ENCODE results near the gene STXBP1.
"Not testable (repeated sequence)": the region's sequence is repeated elsewhere in the genome, so short reads cannot be mapped to it uniquely, and the experiment has no call there.

Gene STXBP1

DNA sequence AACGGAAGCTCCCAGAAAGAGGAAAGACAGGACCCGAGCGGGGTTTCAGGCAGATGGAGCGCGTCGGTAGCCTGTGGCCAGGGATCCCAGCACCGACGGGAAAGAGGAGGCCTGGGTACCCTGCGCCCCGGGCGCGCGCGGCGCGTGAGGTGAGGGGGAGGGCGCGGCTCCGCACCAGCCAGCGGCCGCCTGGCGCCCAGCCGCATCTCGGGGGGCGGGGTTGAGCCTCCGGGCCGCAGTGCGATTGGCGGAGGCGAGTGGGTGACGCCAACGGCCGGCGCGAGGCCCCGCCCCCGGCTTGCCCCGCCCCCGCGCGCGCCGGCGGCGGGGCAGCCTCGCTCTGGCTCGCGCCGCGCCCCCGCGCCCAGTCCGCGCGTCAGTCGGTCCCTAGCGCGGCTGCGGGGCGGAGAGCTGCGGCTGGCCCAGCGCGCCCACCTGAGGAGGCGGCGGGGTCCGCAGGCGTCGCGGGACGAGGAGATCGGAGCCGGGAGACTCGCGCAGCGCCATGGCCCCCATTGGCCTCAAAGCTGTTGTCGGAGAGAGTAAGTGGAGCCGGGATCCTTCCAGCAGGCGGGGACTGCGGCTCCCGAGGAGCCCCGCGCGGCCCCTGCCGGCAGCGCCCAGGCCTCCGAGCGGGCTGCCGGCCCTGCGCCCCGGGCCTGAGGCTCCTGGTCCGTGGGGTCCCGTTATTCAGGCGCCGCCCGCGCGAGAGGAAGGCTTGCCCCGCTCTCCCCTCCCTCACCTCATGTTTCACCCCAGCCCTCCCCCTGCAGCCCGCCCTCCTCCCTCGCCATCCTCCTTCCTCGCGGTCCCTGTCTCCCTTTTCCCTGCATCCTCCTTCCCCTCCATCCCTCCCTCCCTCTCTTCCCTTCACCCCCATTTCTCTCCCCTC, at the start of gene STXBP1:
TSS of gene STXBP1 (plus strand) at position 379 of the 892 bp plus-strand sequence. CDS start at position 506, 127 bp downstream.
- peak; percentile 61 to 85 for DNase-seq (ENCODE audit: low read depth in 2 of 2)

DNA sequence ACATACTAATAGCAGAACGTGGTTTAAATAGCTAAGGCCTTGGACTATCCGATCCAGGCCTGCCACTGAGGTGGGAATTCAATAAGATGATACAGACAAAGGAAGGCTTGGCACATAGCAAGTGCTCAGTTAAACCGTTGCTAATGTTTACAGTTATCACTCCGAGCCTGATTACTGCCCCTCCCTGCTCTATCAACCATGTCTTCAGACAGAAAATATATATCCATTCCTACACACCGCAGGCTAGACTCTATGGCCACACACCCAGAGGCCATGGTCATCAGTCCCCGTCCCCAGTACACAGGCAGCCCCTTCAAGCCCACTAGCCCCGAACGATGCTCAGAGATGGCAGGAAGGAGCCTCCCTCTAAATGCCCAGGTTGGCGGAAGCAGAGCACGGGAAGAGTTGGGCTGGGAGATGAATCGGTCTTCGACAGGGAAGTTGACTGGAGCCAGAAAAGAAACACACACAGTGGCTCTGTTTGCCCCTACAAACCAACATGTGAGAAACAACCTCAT, 49.7 kb upstream of the STXBP1 start:
- no peak for DNase-seq (ENCODE audit: low read depth in 2 of 2)

DNA sequence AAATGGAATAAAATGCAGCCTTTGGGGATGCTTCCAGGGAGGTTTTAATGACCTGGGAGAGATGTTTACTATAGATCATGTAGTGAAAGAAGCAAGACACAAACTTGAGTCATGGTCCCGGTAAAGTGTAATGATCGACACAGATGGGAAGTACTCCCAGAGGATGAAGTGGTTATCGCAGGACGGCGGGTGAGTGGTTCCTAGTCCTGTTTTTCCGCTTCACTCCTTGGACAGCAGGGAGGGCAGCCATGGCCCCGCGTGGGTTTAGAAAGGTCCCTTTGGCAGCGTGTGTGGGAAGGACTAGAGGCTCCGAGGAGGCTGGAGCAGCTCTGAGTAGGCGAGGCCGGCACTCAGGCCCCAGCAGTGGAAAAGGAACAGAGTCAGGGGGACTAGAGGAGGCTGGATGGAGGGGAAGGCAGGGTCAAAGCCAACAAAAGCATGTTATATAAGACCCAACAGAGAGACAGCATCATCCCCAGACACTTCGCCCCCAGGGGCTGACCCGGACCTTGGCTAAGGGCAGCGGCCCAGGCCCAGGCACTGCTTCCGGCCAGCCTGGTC, 49.2 kb upstream of the STXBP1 start:
- no peak for DNase-seq (ENCODE audit: low read depth in 2 of 2)

DNA sequence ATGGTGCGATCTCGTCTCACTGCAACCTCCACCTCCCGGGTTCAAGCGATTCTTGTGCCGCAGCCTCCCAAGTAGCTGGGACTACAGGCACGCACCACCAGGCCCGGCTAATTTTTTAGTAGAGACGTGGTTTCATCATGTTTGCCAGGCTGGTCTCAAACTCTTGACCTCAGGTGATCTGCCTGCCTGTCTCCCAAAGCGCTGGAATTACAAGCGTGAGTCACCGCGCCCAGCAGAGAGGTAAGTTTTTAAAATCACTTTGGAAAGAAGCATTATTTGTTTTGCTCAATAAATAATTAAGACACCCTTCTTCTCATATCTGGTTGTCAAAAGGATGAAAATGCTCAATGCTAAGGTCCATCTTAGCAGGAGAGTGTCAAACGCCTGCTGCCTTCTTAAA, 48.5 kb upstream of the STXBP1 start:
- DNase-seq (ENCODE audit: low read depth in 2 of 2) = no peak

DNA sequence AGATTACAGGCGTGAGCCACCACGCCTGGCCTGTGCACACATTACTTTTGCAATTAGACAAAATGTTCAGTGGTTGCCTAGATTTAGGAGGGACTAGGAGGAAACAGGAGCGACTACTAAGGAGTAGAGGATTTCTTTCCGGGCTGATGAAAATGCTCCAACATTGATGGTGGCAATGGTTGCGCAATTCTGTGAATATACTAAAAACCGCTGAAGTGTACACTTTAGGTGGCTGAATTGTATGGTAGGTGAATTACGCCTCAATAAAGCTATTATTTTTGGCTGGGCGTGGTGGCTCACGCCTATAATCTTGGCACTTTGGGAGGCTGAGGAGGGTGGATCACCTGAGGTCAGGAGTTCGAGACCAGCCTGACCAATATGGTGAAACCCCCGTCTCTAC, 46.8 kb upstream of the STXBP1 start:
- DNase-seq (ENCODE audit: low read depth in 2 of 2) = no peak

DNA sequence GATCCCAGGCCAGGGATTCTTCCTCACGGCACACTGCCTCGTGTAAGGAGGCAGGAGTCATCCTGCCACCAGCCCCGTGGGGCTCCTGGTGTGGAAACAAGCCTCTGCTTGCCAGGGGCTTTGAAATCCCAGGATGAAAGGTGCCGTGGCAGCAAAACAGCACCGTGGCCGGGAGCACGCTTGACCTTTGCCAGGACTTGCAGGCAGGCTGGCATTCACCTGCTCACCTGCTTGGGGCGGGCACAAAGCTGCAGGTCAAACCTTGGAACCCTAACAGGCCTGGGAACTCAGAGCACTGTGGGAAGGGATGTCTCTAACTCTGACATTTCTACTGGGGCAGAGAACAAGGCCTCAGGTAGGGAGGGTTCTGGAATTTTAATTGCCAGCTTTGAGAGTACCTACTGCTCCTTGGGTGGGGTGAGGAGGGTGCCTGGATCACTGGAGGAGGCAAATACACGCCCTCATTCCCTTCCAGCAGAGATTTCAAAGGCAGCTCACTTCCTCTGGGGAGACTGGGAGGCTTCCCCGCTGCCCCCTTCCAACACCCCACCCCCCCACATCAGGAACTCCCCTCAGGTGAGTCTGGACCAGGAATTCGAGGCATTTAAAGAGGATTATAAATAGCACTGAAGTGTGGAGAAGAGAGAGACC, 45.6 kb upstream of the STXBP1 start:
- DNase-seq (ENCODE audit: low read depth in 2 of 2) = no peak

DNA sequence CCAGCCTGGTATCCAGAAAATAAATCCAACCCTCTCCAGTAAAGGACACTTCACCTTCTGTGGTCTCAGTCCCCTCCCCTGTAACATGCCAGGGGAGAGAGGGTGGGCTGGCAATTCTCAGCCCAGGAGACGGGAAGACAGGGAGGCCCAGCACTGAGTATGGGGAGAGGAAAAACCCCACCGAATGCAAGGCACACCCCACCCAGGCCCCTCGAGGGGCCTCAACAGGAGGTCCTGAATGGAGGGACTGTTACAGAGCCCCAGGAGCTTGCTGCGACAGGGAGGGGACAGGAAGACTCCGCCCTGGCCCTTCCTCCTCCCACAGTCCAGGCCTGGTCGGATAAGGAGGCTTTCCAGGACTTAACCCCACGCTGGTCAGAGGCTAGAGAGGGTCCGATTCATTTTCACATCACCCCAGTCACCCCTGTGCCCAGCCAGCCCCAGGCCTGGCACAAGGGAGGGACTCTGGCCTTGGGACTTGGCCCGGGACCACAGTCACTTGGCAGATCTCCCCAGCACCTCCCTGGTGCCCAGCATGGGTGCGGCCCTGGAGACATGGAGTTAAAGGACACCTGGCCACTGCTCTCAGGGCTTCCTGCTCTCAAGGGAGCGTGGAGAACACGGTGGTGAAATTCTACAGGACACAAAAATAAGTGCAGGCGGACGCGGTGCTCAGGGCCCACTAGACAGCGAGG, 44.9 kb upstream of the STXBP1 start:
- DNase-seq (ENCODE audit: low read depth in 2 of 2) = no peak

DNA sequence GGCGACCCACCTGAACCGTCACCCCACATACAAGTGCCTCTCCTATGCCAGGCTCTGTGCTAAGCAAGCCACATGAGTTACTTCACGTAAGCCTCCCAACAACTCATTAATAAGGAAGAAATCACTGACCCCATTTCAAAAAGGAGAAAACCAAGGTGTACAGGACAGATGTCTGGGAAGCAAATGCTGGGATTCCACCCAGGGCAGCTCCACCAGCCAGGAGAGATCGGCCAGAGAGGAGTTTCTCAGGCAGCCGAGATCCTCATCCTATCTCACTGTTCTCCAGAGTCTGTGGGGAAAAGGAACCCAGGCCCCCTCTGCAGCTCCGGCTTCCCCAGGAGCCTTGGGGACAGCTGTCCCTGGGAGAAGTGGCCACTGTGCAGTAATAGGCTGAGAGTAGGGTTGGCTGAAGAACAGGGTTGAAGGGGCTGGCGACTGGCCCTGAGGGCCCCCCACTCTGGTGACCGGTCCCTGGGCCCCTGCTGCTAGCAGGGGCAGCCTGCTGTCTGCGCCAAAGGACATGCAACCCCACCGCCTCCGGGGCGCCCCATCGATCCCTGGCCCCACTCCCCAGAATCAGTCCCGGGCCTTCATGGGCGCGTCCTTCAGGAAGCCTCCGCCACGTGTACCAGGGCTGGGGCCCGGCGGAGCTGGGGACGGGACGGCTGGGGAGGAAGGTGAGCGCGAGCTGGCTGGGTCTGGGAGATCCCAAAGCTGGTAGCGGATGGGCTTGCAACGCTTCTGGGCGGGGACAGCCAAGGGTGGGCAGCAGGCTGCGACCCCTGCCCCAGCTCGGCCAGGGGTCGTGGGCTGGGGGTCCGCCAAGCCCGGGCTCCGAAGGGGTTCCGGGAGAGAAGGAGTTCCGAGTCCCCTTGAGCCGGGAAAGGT, 44.1 kb upstream of the STXBP1 start:
- no peak for DNase-seq (ENCODE audit: low read depth in 2 of 2)

DNA sequence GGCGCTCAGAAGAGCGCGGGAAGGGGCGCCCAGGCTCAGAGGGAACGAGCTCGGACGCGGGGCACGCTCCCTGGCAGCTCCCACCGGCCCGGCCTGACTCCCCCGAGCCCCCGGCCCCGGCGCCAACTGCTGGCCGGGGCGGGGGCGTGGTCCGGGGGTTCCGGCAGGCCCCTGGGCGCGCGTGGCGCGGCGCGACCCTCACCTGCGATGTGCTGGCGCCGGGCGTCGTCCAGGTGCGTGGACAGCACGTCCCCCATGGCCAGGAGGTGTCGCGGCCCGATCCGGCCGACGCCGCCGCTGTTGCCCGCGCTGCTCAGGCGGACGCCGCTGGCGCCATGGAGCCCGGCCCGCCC, 43.5 kb upstream of the STXBP1 start:
- no peak for DNase-seq (ENCODE audit: low read depth in 2 of 2)

DNA sequence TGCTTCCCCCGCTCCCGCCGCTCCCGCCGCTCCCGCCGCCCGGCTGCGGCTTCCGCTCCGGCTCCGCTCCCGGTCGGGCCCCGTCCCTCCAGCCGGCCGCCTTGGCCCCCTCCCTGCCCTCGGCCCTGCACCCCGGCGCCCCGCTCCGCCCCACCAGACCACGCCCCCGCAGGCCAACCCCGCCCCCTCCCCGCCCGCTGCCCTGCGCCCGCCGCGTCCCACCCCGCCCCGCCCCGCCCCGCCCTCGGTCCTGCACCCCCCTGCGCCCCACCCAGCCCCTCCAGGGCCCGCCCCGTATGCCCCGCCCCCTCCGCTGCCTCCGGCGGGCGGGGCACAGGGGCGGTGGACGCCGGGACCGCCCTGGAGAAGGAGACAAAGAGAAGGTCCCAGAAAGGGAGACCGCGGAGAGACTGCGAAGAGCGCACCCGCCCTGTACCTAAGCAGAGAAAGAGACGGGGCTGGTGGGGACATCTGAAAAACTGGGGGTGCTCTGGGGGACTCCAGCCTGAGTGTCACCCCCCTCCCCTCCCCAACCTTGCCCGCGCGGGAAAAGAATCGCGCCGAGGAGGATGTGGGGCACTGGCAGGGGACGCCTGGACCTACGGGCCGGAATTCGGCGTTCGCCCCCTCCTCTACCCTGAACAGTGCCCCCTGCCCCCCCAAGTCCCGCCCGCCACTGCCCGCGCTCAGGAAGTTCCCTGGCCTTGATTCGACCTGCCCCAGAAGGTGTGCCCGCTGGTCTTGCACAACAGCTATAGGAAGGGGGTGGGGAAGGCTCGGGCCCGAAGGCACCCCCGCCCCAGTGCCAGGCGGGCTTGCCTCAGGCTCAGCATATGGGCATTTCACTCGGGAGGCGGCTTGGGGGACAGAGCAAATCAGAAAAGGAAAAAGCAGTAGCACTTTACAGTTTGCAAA, 42.8 kb upstream of the STXBP1 start:
- DNase-seq (ENCODE audit: low read depth in 2 of 2) = peak; percentile 44 to 69

DNA sequence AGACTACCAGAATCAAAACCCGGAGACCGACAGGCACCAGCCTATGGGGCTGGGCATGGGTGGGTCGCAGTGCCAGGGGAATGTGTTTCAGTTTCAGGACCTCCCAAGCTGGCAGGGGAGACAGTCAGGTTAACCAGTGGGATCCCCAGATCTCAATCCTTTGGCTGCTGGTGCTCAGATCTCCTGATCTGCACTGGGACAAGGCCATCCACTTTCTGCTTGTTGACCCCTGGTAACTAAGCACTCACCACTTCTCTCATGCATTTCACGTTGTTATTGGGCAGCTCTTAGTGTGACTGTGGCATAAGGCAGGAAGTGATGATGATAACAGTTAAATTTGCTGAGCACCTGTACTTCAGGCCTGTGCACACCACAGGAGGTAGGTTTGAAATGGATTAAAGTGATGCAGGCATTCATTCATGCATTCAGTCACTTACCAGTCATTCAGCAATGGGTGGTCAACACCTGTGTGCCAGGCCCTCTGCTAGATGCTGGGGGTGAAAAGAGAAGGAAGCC, 42.1 kb upstream of the STXBP1 start:
- no peak for DNase-seq (ENCODE audit: low read depth in 2 of 2)

DNA sequence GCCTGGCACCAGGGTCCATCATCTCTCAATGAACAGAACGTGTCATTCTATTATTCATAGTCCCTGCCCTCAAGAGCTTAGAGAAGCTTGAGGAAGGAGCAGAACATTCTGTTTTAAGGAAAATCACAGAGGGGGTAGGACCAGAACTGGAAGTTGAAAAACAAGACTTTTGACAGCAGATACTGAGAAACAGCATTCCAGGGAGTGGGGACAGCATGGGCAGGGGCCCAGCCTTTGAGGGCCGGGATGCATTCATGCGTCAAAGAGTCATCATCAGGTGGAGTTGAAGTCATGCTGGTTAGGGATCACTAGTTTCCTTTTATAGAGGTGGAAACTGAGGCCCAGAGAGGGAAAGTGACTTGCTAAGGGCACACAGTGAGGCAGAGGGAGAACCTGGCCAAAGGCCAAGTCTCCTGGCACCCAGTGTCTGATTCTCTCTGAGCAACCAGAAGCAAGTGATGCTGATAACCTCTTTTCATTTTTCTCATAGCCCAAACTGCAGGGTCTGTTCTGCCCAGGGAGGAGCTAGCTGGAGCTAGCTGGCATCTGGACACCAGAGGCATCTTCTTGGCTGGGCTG, 41.5 kb upstream of the STXBP1 start:
- no peak for DNase-seq (ENCODE audit: low read depth in 2 of 2)

DNA sequence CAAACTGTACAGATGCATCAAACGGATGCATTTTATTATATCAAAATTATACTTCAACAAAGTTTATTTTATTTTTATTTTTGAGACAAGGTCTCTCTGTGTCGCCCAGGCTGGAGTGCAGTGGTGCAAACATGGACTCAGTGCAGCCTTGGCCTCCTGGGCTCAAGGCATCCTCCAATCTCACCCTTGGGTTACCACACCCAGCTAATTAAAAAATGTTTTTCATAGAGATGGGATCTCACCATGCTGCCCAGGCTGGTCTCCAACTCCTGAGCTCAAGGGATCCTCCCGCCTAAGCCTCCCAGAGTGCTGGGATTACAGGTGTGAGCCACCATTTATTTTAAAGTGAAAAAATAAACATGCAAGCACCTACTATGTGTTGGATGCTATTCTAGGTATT, 40.1 kb upstream of the STXBP1 start:
- DNase-seq (ENCODE audit: low read depth in 2 of 2) = no peak

DNA sequence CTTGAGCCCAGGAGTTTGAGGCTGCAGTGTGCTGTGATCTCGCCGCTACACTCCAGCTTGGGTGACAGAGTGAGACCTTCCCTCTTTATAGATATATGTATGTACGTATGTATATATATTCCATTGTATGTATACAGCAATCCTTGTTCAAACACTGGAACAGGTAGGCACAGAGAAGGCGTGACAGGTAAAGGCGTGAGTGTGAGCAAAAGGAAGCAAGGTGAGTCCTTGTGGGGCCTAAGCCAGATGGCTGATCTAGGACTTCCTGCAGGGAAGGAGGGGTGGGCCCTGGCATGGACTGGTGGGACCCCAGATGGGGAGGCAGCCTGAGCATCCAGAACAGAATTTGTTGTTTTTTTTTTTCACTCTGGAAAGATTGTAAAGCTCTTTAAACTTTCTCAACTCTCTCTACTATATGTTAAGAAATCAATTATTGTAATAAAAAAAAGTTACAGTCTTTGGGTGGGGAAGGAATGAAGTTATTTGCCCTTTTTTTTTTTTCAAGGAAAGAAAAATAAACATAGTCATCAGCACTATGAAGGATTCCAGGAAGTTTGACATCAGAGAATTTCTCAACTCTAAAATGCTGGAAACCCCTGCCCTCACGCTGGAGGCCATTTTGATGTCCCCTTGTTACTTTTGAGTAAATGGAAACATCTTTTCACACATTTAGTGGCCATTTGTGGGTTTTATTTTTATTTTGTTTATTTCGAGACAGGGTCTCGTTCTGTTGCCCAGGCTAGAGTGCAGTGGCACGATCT, 38.9 kb upstream of the STXBP1 start:
- DNase-seq (ENCODE audit: low read depth in 2 of 2) = no peak

DNA sequence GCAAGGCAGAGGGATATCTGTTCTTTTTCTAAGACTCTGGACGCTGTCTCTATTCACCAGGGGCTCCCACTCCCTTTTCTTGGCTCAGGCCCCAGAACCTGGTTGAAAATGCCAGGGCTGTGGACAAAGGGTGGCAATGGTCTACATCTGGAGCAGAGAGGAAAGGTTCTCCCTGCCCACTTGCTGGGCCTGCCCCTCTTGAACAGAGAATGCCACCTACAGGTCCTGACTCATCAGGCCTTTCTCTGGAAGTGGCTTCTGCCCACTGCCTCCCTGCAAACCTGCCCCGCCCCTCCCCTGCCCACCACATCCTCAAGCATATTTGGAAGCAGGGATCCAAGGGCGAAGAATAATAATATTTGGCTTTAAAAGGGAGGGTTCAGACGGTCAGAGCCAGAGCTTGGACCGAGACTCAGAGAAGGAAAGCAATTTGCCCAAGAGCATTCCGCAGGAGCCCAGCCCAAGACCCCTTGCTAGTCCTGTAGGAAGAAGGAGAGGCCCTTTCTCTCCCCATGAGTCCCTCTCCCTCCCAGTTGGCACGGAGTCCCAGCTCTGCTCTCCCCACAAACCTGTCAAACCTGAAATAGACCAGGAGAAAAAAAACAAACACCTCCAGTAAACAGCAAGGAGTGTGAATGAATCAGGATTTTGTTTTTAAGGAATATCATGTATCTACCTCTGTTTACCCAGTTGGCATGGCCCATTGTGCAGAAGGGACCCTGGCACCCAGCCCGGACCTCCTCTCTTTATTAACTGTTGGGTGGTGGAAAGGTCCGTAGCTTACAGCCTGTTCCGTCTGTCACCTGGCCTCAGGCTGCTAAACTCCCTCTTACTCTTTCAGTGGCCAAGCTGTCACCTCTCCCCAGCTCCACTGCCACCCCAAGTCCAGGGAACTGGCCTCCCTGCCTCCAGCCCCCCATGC, 37.7 kb upstream of the STXBP1 start:
- DNase-seq (ENCODE audit: low read depth in 2 of 2) = peak in 1 of 2 donors; percentile 13

DNA sequence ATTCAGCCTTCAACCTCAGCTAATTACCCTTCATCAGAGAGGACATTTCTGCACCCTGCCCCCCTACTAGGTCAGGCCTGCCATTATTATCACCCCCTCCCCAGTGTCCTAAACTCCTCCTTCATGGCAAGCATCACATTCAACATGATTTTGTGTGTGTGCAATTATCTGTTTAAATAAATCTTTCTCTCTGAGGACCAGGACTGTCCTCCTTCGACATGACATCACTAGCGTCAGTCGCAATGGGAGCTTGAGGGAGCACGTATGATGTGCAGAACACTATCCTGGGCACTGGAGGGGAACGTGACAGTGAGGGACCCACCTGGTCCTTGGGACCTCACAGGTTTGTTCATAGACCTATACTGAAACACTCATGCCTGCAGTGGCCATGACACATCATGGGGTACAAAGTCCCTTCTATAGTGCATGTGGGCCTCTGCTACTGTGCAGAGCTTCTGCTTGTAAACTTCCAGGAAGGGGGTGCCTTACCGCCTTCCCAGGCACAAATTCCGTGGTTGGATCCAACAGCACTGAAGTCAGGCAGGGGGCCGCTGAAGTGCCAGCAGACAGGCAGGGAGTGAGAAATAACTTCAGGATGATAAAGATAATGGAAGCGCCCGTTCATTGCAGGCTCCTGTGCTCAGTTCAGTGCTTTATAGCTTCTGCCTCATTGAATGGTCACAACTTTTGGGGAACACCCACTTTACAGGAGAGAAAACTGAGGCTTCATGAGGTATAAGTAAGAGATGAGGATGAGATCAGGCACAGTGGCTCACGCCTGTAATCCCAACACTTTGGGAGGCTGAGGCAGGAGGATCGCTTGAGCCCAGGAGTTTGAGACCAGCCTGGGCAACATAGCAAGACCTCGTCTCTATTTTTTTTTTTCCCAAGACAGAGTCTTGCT, 36.0 kb upstream of the STXBP1 start:
- DNase-seq (ENCODE audit: low read depth in 2 of 2) = no peak

DNA sequence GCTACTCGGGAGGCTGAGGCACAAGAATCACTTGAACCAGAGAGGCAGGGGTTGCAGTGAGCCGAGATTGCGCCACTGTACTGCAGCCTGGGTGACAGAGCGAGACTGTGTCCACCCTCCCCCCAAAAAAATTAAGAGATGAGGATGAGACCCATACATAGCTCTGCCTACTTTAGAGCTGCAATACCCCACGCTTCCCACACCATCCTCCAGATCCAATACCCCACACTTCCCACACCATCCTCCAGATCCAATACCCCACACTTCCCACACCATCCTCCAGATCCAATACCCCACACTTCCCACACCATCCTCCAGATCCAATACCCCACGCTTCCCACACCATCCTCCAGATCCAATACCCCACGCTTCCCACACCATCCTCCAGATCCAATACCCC, 34.9 kb upstream of the STXBP1 start:
- not testable (repeated sequence) for DNase-seq (ENCODE audit: low read depth in 2 of 2)
